HepG2 (cell line): ENCODE results near the gene NOXA1. TPM values are rescaled to one million over a fixed set of nuclear protein-coding genes. Genes with fewer than 3 reads are reported as not detected.

Experiments used
- BORCS8-MEF2B ChIP-seq: sonication (generic); formaldehyde crosslinking; IDR thresholded peaks from 2 replicates; pipeline ENCODE4 v1.8.0; 2022; ENCODE audit warnings: mild to moderate bottlenecking, missing genetic modification reagents
- CREB1 ChIP-seq, 2 experiments: fragments of 450-650 bp in 1 of 2; IDR thresholded peaks; 2 replicates each; pipeline ENCODE4 v1.6.1; 2016 to 2017; ENCODE audit warnings: control low read depth in 1 of 2, mild to moderate bottlenecking in 1 of 2, missing compliant biosample characterization in 1 of 2, missing genetic modification characterization in 1 of 2
- EHMT2 ChIP-seq: fragments of 200-600 bp; sonication (generic); IDR thresholded peaks from 2 replicates; pipeline ENCODE4 v1.7.0; 2017; ENCODE audit warnings: antibody characterized with exemption, low read depth, low read length, borderline replicate concordance
- FOXJ3 ChIP-seq: sonication (generic); formaldehyde crosslinking; IDR thresholded peaks from 2 replicates; pipeline ENCODE4 v1.4.0; 2020; ENCODE audit warnings: missing genetic modification reagents, mild to moderate bottlenecking, borderline replicate concordance
- MYNN ChIP-seq: sonication (generic); formaldehyde crosslinking; IDR thresholded peaks from 2 replicates; pipeline ENCODE4 v1.4.0; 2020; ENCODE audit warnings: mild to moderate bottlenecking, low read depth, missing genetic modification reagents
- PAWR ChIP-seq: sonication (generic); formaldehyde crosslinking; IDR thresholded peaks from 2 replicates; pipeline ENCODE4 v1.4.0; 2020; ENCODE audit warnings: missing genetic modification reagents, mild to moderate bottlenecking, borderline replicate concordance
- SNAPC2 ChIP-seq: sonication (generic); formaldehyde crosslinking; IDR thresholded peaks from 2 replicates; pipeline ENCODE4 v1.8.1; 2022; ENCODE audit warnings: mild to moderate bottlenecking, missing genetic modification reagents
- SP4 ChIP-seq: sonication (generic); formaldehyde crosslinking; IDR thresholded peaks from 2 replicates; pipeline ENCODE4 v1.8.1; 2023; ENCODE audit warnings: mild to moderate bottlenecking, missing genetic modification reagents
- ZC3H4 ChIP-seq: sonication (generic); formaldehyde crosslinking; IDR thresholded peaks from 2 replicates; pipeline ENCODE4 v1.4.0; 2020; ENCODE audit warnings: missing genetic modification reagents, borderline replicate concordance
- ZEB1 ChIP-seq: IDR thresholded peaks from 2 replicates; pipeline ENCODE4 v1.6.1; 2012; ENCODE audit warnings: mild to moderate bottlenecking, low read depth, inconsistent platforms; ENCODE audit not compliant: insufficient replicate concordance
- ZFP36L2 ChIP-seq: sonication (generic); formaldehyde crosslinking; IDR thresholded peaks from 2 replicates; pipeline ENCODE4 v1.4.0; 2020; ENCODE audit warnings: missing genetic modification reagents
- ZKSCAN1 ChIP-seq: fragments of 150-350 bp; IDR thresholded peaks from 2 replicates; pipeline ENCODE4 v1.6.1; 2014; ENCODE audit warnings: low read length
- ZNF296 ChIP-seq: sonication (generic); formaldehyde crosslinking; conservative IDR thresholded peaks from 2 replicates; pipeline ENCODE4 v1.5.0; 2020; ENCODE audit warnings: mild to moderate bottlenecking, missing genetic modification reagents
- ZNF430 ChIP-seq: sonication (generic); formaldehyde crosslinking; IDR thresholded peaks from 2 replicates; pipeline ENCODE4 v1.9.0; 2021; ENCODE audit warnings: mild to moderate bottlenecking, missing genetic modification reagents
- ZNF749 ChIP-seq: sonication (generic); formaldehyde crosslinking; IDR thresholded peaks from 2 replicates; pipeline ENCODE4 v1.8.0; 2022; ENCODE audit warnings: mild to moderate bottlenecking, missing genetic modification reagents, moderate library complexity, borderline replicate concordance
- polyA plus RNA-seq, 8 experiments: library from polyadenylated mRNA; depleted of rRNA in 3 of 8; stranded (reverse) in 7 of 8; unstranded in 1 of 8; fragments of >200 nt; fragmentation: Illumina TruSeq in 4 of 8; extraction: Trizol in 4 of 8; gene quantifications; 2 replicates each; pipeline versions ENCODE4 v1.2.1 to v1.2.3, GENCODE V29; 2011 to 2016; ENCODE audit warnings: low read depth in 4 of 8, missing spikeins in 1 of 8, mixed read lengths in 1 of 8; ENCODE audit not compliant: insufficient read depth in 1 of 8
- total RNA-seq, 5 experiments: library from RNA; depleted of rRNA; stranded (reverse); fragments of >200 nt; fragmentation: Illumina TruSeq; extraction: Trizol; gene quantifications; 2 replicates each; pipeline ENCODE4 v1.2.3, GENCODE V29; 2016; ENCODE audit warnings: low read depth in 1 of 5
- TF ChIP-seq, protein P1 (sequence below): sonication (generic); formaldehyde crosslinking; IDR thresholded peaks from 2 replicates; pipeline ENCODE4 v1.5.1; 2020; ENCODE audit warnings: missing genetic modification reagents, mild to moderate bottlenecking, borderline replicate concordance
- TF ChIP-seq, protein P2 (sequence below): sonication (generic); formaldehyde crosslinking; IDR thresholded peaks from 2 replicates; pipeline ENCODE4 v1.4.0; 2020; ENCODE audit warnings: low read depth, mild to moderate bottlenecking, missing genetic modification reagents
- TF ChIP-seq, protein P3 (sequence below): sonication (generic); formaldehyde crosslinking; IDR thresholded peaks from 2 replicates; pipeline ENCODE4 v1.5.1; 2020; ENCODE audit warnings: mild to moderate bottlenecking, missing genetic modification reagents, borderline replicate concordance
- TF ChIP-seq, protein P4 (sequence below): sonication (generic); formaldehyde crosslinking; IDR thresholded peaks from 2 replicates; pipeline ENCODE4 v1.8.1; 2023; ENCODE audit warnings: mild to moderate bottlenecking, moderate library complexity, missing genetic modification reagents

NOXA1 gene
- total and polyA plus RNA-seq, 2 of the 13 experiments (the other 11 are each of a cell fraction or from before 2014, with no cell fraction given), result 0.78 to 1.2 TPM

DNA sequence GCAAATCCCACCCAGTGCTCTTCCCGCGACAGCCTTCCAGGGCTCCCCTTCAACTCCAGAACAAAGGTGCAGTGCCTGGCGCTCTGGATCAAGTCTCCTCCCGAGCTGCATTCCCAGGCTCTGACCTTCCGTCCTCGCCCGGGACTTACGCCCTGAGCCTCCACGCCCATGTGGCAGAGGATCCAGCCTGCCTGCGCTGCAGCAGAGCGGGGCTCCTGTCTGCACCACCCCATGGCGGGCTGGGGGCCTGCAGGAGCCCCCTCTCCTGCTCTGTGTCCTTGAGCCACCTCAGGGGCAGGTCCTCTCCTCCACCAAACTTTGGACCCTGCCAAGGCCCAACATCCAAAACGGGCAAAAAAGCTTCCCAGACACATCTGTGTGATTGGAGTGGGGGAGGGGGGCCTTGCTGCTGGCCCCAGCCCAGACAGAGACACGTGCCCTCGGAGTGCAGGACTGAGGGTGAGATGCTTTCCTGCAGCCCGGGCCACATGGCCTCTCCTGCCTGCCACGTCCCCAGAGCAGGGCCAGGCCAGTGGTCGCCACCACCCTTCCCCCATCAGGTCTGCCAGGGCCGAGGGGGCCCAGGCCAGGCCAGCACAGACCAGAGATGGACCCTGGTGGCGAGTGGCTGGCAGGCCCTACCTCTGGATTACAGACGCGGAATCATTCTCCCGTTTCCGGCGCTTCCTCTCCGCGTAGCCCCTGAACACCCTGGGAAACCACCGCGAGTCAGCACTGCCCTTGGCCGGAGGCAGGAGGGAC, 31.6 kb downstream of the NOXA1 start (continued):
- TF ChIP-seq, protein P1, sequence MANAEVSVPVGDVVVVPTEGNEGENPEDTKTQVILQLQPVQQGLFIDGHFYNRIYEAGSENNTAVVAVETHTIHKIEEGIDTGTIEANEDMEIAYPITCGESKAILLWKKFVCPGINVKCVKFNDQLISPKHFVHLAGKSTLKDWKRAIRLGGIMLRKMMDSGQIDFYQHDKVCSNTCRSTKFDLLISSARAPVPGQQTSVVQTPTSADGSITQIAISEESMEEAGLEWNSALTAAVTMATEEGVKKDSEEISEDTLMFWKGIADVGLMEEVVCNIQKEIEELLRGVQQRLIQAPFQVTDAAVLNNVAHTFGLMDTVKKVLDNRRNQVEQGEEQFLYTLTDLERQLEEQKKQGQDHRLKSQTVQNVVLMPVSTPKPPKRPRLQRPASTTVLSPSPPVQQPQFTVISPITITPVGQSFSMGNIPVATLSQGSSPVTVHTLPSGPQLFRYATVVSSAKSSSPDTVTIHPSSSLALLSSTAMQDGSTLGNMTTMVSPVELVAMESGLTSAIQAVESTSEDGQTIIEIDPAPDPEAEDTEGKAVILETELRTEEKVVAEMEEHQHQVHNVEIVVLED, result peak; percentile 54; the same call in 1 of the 2 replicates
- TF ChIP-seq SP4 (CRISPR knock-in tag) (peak; percentile 79), MYNN (CRISPR knock-in tag) (no peak), SNAPC2 (CRISPR knock-in tag) (peak; percentile 92), ZC3H4 (CRISPR knock-in tag) (no peak; the same call in none of the 2 replicates), CREB1 (IDR thresholded peaks at IDR 0.05) (no peak), CREB1 (CRISPR knock-in tag; IDR thresholded peaks at IDR 0.05) (no peak), PAWR (no peak), BORCS8-MEF2B (CRISPR knock-in tag) (peak; percentile 95), ZFP36L2 (CRISPR knock-in tag) (no peak), ZEB1 (no peak), ZNF430 (CRISPR knock-in tag) (peak; percentile 96), ZKSCAN1 (no peak), EHMT2 (no peak), FOXJ3 (CRISPR knock-in tag) (no peak; the same call in 1 of the 2 replicates), ZNF749 (peak; percentile 82), ZNF296 (CRISPR knock-in tag) (no peak)
- TF ChIP-seq, protein P2, sequence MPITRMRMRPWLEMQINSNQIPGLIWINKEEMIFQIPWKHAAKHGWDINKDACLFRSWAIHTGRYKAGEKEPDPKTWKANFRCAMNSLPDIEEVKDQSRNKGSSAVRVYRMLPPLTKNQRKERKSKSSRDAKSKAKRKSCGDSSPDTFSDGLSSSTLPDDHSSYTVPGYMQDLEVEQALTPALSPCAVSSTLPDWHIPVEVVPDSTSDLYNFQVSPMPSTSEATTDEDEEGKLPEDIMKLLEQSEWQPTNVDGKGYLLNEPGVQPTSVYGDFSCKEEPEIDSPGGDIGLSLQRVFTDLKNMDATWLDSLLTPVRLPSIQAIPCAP, result no peak
- TF ChIP-seq, protein P3, sequence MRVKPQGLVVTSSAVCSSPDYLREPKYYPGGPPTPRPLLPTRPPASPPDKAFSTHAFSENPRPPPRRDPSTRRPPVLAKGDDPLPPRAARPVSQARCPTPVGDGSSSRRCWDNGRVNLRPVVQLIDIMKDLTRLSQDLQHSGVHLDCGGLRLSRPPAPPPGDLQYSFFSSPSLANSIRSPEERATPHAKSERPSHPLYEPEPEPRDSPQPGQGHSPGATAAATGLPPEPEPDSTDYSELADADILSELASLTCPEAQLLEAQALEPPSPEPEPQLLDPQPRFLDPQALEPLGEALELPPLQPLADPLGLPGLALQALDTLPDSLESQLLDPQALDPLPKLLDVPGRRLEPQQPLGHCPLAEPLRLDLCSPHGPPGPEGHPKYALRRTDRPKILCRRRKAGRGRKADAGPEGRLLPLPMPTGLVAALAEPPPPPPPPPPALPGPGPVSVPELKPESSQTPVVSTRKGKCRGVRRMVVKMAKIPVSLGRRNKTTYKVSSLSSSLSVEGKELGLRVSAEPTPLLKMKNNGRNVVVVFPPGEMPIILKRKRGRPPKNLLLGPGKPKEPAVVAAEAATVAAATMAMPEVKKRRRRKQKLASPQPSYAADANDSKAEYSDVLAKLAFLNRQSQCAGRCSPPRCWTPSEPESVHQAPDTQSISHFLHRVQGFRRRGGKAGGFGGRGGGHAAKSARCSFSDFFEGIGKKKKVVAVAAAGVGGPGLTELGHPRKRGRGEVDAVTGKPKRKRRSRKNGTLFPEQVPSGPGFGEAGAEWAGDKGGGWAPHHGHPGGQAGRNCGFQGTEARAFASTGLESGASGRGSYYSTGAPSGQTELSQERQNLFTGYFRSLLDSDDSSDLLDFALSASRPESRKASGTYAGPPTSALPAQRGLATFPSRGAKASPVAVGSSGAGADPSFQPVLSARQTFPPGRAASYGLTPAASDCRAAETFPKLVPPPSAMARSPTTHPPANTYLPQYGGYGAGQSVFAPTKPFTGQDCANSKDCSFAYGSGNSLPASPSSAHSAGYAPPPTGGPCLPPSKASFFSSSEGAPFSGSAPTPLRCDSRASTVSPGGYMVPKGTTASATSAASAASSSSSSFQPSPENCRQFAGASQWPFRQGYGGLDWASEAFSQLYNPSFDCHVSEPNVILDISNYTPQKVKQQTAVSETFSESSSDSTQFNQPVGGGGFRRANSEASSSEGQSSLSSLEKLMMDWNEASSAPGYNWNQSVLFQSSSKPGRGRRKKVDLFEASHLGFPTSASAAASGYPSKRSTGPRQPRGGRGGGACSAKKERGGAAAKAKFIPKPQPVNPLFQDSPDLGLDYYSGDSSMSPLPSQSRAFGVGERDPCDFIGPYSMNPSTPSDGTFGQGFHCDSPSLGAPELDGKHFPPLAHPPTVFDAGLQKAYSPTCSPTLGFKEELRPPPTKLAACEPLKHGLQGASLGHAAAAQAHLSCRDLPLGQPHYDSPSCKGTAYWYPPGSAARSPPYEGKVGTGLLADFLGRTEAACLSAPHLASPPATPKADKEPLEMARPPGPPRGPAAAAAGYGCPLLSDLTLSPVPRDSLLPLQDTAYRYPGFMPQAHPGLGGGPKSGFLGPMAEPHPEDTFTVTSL (CRISPR knock-in tag), result peak; percentile 32
- TF ChIP-seq, protein P4, sequence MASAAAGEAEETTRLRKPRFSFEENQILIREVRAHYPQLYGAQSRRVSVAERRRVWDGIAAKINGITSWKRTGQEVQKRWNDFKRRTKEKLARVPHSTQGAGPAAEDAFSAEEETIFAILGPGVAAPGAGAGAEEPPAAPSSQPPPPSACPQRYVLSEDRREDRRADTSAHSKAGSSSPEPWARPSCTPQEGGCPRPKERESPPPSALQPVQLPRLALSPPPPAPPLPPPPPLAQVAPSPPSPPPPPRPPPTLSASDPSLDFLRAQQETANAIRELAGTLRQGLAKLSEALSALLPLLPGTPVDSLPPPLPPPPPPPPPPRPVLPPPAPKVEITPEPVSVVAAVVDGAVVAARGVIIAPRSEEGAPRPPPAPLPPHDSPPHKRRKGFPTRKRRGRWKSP (CRISPR knock-in tag), result no peak
